ENCODE results near the gene AQP5.

Gene AQP5

GRCh38 chr12:49951411-49952240 lies 10.0 kb upstream of the AQP5 start:
- H3K27me3 ChIP-seq: no peaks in the 10 kb centered on the region
- no peak for TF ChIP-seq CTCF (IDR thresholded peaks at IDR 0.05; ENCODE audit: low read depth, low read length)

GRCh38 chr12:49952391-49953055 lies 9.1 kb upstream of the AQP5 start:
- no peaks in the 10 kb centered on the region for H3K36me3 ChIP-seq
- peaks cover 17% of the 10 kb centered on the region for H3K4me1 ChIP-seq
- TF ChIP-seq CTCF (IDR thresholded peaks at IDR 0.05; ENCODE audit: low read depth, low read length): no peak
- no peaks in the 10 kb centered on the region for H3K9me3 ChIP-seq
- no peaks in the 10 kb centered on the region for H3K27me3 ChIP-seq
- DNase-seq: no peak
- no peak overlapping the region for H3K4me3 ChIP-seq (ENCODE audit: low read depth, low read length)

More at GRCh38 chr12:49951411-49952240, 10.0 kb upstream of the AQP5 start:
- DNase-seq: no peak
- Histone ChIP-seq H3K4me1 (peaks cover 19% of the 10 kb centered on the region), H3K36me3 (no peaks in the 10 kb centered on the region), H3K9me3 (no peaks in the 10 kb centered on the region), H3K4me3 (ENCODE audit: low read depth, low read length) (no peak overlapping the region)

- H3K4me3 ChIP-seq (ENCODE audit: low read depth, low read length): no peak overlapping the region
- H3K27me3 ChIP-seq: no peaks in the 10 kb centered on the region
- peaks cover 17% of the 10 kb centered on the region for H3K4me1 ChIP-seq
Measured at GRCh38 chr12:49953151-49953550, 8.5 kb upstream of the AQP5 start.

GRCh38 chr12:49953961-49954846 lies 7.5 kb upstream of the AQP5 start:
- H3K4me3 ChIP-seq (ENCODE audit: low read depth, low read length): no peak overlapping the region
- no peaks in the 10 kb centered on the region for H3K27me3 ChIP-seq
- no peak for TF ChIP-seq CTCF (IDR thresholded peaks at IDR 0.05; ENCODE audit: low read depth, low read length)
- H3K36me3 ChIP-seq: no peaks in the 10 kb centered on the region
- no peaks in the 10 kb centered on the region for H3K9me3 ChIP-seq
- H3K4me1 ChIP-seq: peaks cover 17% of the 10 kb centered on the region
- DNase-seq: no peak

More at GRCh38 chr12:49953151-49953550, 8.5 kb upstream of the AQP5 start:
- H3K36me3 ChIP-seq: no peaks in the 10 kb centered on the region
- H3K9me3 ChIP-seq: no peaks in the 10 kb centered on the region
- DNase-seq: no peak
- no peak for TF ChIP-seq CTCF (IDR thresholded peaks at IDR 0.05; ENCODE audit: low read depth, low read length)

GRCh38 chr12:49954863-49955830 lies 6.5 kb upstream of the AQP5 start:
- H3K9me3 ChIP-seq: no peaks in the 10 kb centered on the region
- no peaks in the 10 kb centered on the region for H3K36me3 ChIP-seq
- peaks cover 7% of the 10 kb centered on the region for H3K4me1 ChIP-seq
- H3K27me3 ChIP-seq: no peaks in the 10 kb centered on the region
- TF ChIP-seq CTCF (IDR thresholded peaks at IDR 0.05; ENCODE audit: low read depth, low read length): no peak
- DNase-seq: peak; percentile 30
- no peak overlapping the region for H3K4me3 ChIP-seq (ENCODE audit: low read depth, low read length)
